Measurements from ENCODE around the gene TRIM69.
"Not testable (repeated sequence)": the region's sequence is repeated elsewhere in the genome, so short reads cannot be mapped to it uniquely, and the experiment has no call there.

TRIM69 gene

GRCh38 chr15:44715797-44716334 is 20.5 kb upstream of the TRIM69 start:
- no peak for DNase-seq (ENCODE audit: low read depth)

- DNase-seq (ENCODE audit: low read depth): no peak
These were observed 19.2 kb upstream of the TRIM69 start for GRCh38 chr15:44716983-44717602.

- no peak for DNase-seq (ENCODE audit: low read depth)
These were observed 18.0 kb upstream of the TRIM69 start for GRCh38 chr15:44718180-44718926.

GRCh38 chr15:44718927-44719292 is 17.4 kb upstream of the TRIM69 start:
- no peak for DNase-seq (ENCODE audit: low read depth)

GRCh38 chr15:44719293-44719999 is 16.9 kb upstream of the TRIM69 start:
- DNase-seq (ENCODE audit: low read depth): no peak

DNA sequence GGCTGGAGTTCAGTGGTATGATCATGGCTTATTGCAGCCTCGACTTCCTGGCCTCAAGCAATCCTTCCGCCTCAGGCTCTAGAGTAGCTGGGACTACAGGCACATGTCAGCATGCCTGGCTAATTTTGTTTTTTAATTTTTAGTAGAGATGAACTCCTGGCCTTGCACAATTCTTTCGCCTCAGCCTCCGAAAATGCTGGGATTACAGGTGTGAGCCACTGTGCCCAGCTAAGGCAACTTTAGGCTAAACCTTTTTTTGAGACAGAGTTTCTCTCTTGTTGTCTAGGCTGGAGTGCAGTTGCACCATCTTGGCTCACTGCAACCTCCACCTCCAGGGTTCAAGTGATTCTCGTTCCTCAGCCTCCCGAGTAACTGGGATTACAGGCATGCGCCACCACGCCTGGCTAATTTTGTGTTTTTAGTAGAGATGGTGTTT is 16.3 kb upstream of the TRIM69 start:
- DNase-seq (ENCODE audit: low read depth): not testable (repeated sequence)

DNA sequence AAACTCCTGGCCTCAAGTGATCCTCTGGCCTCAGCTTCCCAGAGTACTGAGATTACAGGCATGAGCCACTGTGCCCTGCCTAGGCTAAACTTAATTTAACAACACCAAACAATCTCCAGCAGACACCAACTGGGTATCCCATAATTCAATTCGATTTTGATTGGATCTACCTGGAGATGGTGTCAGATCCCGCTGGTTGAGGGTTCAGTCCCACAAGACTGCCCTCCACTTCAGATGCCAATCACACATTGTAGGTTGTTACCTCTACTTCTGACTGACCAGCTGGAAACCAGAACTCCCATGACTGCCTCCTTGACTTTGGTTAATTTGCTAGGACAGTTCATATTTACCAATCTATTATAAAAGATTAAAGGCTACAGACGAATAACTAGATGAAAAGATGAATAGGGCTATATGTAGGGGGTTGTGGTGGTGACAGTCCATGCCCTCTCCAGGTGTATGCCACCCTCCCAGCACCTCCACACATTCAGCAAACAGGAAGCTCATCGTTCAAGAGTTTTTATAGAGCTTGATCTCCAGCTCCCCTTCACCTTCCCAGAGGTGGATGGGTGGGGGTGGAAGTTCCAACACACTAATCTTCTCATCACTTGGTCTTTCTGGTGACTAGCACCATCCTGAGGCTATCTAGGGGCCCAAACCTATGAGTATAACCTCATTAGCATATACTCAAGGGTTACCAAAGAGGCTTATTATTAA is 15.7 kb upstream of the TRIM69 start:
- no peak for DNase-seq (ENCODE audit: low read depth)

DNA sequence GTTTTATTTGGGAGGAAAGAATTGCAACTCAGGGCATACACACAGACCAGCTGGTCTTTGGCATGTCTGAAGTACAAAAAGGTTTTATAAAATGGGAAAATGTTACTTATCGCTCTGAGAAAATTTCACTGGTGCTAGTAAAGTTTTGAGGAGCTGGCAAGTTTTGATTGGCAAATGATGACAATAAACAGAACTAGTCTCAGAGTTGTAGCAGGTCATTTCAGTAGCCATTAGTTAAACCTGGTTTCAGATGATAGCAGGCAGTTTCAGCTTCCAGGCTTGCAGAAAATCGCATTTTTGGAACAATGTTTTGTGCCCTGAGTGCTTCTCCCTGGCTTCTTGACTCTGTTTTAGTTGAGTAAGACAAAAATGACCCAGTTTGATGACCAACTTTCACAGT is 14.3 kb upstream of the TRIM69 start:
- DNase-seq (ENCODE audit: low read depth): no peak

- DNase-seq (ENCODE audit: low read depth): no peak
These were observed 10.2 kb upstream of the TRIM69 start for GRCh38 chr15:44726136-44726535.

- no peak for DNase-seq (ENCODE audit: low read depth)
These were observed 9.5 kb upstream of the TRIM69 start for GRCh38 chr15:44726568-44727484.

- DNase-seq (ENCODE audit: low read depth): no peak
These were observed 8.7 kb upstream of the TRIM69 start for GRCh38 chr15:44727485-44728231.

DNA sequence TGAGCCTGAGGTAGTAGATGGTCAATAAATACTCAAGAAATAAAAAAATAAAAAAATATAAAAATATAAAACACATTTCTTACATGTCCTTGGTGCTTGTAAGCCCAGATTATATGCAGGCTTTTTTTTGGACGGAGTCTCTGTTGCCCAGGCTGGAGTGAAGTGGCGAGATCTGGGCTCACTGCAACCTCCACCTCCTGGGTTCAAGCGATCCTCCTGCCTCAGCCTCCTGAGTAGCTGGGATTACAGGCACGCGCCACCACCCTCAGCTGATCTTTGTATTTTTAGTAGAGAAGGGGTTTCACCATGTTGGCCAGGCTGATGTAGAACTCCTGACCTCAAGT is 8.1 kb upstream of the TRIM69 start:
- not testable (repeated sequence) for DNase-seq (ENCODE audit: low read depth)

- peak; percentile 91 for DNase-seq (ENCODE audit: low read depth)
These were observed 7.5 kb upstream of the TRIM69 start for GRCh38 chr15:44728576-44729407.

GRCh38 chr15:44729408-44730127 is 6.8 kb upstream of the TRIM69 start:
- no peak for DNase-seq (ENCODE audit: low read depth)

DNA sequence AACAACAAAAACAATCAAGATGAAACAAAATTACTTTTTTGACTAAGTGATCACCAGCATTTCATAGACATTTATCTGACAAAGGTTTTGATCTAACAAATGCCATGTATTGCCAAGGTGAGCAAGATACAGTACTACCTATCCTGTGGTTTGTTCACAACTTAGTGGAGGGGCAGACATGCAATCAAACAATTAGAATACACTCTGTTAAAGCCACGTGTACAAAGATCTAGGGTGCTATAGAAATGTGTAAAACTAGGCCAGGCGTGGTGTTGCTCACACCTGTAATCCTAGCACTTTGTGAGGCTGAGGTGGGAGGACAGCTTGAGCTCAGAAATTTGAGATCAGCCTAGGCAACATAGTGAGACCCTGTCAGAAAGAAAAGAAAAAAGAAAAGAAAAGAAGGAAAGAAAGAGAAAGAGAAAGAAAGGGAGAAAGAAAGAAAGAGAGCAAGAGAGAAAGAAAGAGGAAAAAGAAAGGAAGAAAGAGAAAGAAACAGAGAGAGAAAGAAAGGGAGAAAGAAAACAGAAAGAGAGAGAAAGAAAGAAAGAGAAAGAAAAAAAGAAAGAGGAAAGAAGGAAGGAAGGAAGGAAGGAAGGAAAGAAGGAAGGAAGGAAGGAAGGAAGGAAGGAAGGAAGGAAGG is 1.4 kb upstream of the TRIM69 start:
- no peak for DNase-seq (ENCODE audit: low read depth)

- no peak for DNase-seq (ENCODE audit: low read depth)
These were observed 697 bp upstream of the TRIM69 start for GRCh38 chr15:44735482-44736180.

DNA sequence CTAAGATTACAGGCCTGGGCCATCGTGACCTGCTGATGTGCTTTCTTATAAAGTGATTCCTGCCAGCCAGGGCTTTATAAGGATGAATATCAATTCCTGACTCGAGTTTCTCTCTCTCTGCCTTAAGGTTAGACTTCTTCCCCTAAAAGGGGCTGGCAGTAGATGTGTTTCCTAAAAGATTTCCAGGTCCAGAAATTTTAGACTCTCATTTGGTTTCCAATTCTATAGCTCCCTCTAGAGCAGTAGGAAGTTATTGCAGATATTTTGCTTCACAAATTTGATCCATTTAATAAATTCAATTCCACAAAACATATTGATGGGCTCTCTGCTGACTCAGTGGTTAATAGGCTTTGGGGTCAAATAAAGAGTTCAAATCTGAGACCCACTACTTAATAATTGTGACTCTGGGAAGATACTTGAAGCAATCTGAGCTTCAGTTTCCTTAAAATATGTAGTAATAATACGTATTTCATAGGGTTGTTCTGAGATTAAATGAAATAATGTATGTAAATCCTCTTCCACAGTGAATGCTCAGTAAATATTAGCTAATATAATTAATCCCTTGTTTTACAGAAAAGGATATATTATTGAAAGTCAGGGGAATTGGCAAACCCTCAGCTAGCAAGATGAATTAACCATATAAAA is 2.1 kb downstream of the TRIM69 start:
- DNase-seq (ENCODE audit: low read depth): no peak

Data from stimulated activated CD8-positive, alpha-beta memory T cell treated with anti-CD3 and anti-CD28 coated beads, Interleukin-15, amount 100 ng/mL, for 1 hour (primary cell).